H1 (cell line): ENCODE measurements around the gene LRRFIP1. TPM values are rescaled to one million over a fixed set of nuclear protein-coding genes. Genes with fewer than 3 reads are reported as not detected.

Experiments used
- CTCF ChIA-PET: fragments of 300-600 bp; sonication (Branson Sonifier 250); formaldehyde crosslinking; loops from one replicate; lab custom pipeline; 2021; ENCODE audit not compliant: partially characterized antibody; lab: Charles Lee
- POLR2A ChIA-PET: fragments of 300-600 bp; sonication (Branson Sonifier 250); formaldehyde crosslinking; loops from one replicate; lab custom pipeline; 2021; ENCODE audit warnings: inconsistent platforms; ENCODE audit not compliant: partially characterized antibody; lab: Charles Lee
- DNase-seq, 2 experiments: peaks; one replicate each; pipeline versions ENCODE4 v3.0.0 to v3.0.0-alpha.2; 2010 to 2022; ENCODE audit warnings: low spot score in 2 of 2, low read depth in 1 of 2, mixed read lengths in 1 of 2
- FAIRE-seq: peaks from 2 replicates; lab custom pipeline; 2011; peaks lifted over from hg19 to GRCh38; lab: Jason Lieb, UNC
- H2AFZ ChIP-seq: 2 replicates; pipeline ENCODE4 v1.8.1; 2012; ENCODE audit warnings: low read length, inconsistent platforms
- H2AK5ac ChIP-seq: 2 replicates; pipeline ENCODE4 v1.6.1; 2013; ENCODE audit warnings: low read depth, low read length
- H2BK120ac ChIP-seq: replicated peaks from 2 replicates; pipeline ENCODE3; 2013; ENCODE audit warnings: low read depth, low read length, inconsistent platforms
- H2BK12ac ChIP-seq: 2 replicates; pipeline ENCODE4 v1.6.1; 2013; ENCODE audit warnings: low read depth, low read length
- H2BK15ac ChIP-seq: 2 replicates; pipeline ENCODE4 v1.6.1; 2013; ENCODE audit warnings: low read length
- H2BK20ac ChIP-seq: 2 replicates; pipeline ENCODE4 v1.6.1; 2013; ENCODE audit warnings: low read length
- H2BK5ac ChIP-seq: 2 replicates; pipeline ENCODE4 v1.6.1; 2013; ENCODE audit warnings: low read depth, low read length
- H3K14ac ChIP-seq: 2 replicates; pipeline ENCODE4 v1.6.1; 2013; ENCODE audit warnings: inconsistent platforms; ENCODE audit not compliant: insufficient read length
- H3K18ac ChIP-seq: 2 replicates; pipeline ENCODE4 v1.6.1; 2013; ENCODE audit warnings: low read length; ENCODE audit errors: extremely low read depth
- H3K23ac ChIP-seq: 2 replicates; pipeline ENCODE4 v1.6.1; 2013; ENCODE audit warnings: inconsistent platforms; ENCODE audit not compliant: insufficient read length
- H3K23me2 ChIP-seq: 2 replicates; pipeline ENCODE4 v1.6.1; 2013; ENCODE audit warnings: low read depth, low read length
- H3K27ac ChIP-seq: 2 replicates; pipeline ENCODE4 v1.6.1; 2011; ENCODE audit warnings: low read depth, low read length, inconsistent platforms
- H3K27me3 ChIP-seq, 4 experiments: replicated peaks in 1 of 4; 1 replicate in 1 of 4; 2 replicates in 3 of 4; pipeline versions ENCODE4 v1.6.1 to v1.8.1; 2011 to 2013; ENCODE audit warnings: low read length in 3 of 4, mild to moderate bottlenecking in 3 of 4, inconsistent platforms in 2 of 4, mixed read lengths in 2 of 4, moderate library complexity in 1 of 4; ENCODE audit not compliant: control insufficient read depth in 3 of 4, insufficient read depth in 3 of 4; ENCODE audit errors: extremely low read depth in 1 of 4
- H3K36me3 ChIP-seq, 4 experiments: 2 replicates each; pipeline versions ENCODE4 v1.6.1 to v1.8.1; 2011 to 2013; ENCODE audit warnings: mild to moderate bottlenecking in 4 of 4, low read length in 3 of 4, moderate library complexity in 2 of 4, control low read depth in 1 of 4, inconsistent platforms in 1 of 4; ENCODE audit not compliant: insufficient read depth in 4 of 4, control insufficient read depth in 2 of 4
- H3K4ac ChIP-seq: replicated peaks from 2 replicates; pipeline ENCODE3; 2013; ENCODE audit warnings: low read length, low read depth, mixed read lengths, inconsistent platforms; ENCODE audit not compliant: insufficient read length
- H3K4me1 ChIP-seq, 4 experiments: replicated peaks in 1 of 4; 1 replicate in 1 of 4; 2 replicates in 3 of 4; pipeline versions ENCODE4 v1.6.1 to v1.8.1; 2011 to 2013; ENCODE audit warnings: low read length in 3 of 4, inconsistent platforms in 2 of 4, mixed read lengths in 1 of 4; ENCODE audit not compliant: insufficient read depth in 4 of 4, control insufficient read depth in 3 of 4
- H3K4me2 ChIP-seq, 2 experiments: 2 replicates each; pipeline versions ENCODE4 v1.6.1 to v1.8.1; 2011 to 2013; ENCODE audit warnings: low read depth in 2 of 2, low read length in 2 of 2, control low read depth in 1 of 2, inconsistent platforms in 1 of 2, mild to moderate bottlenecking in 1 of 2; ENCODE audit not compliant: insufficient read depth in 1 of 2
- H3K4me3 ChIP-seq, 4 experiments: fragments of 200-600, 300-600 bp in 1 of 4; sonication (generic), shearing (Covaris generic), sonication (Bioruptor Twin) in 1 of 4; 2 replicates each; pipeline versions ENCODE4 v1.5.1 to v1.8.1; 2011 to 2016; ENCODE audit warnings: low read length in 4 of 4, low read depth in 3 of 4, control low read depth in 2 of 4, inconsistent platforms in 2 of 4, mild to moderate bottlenecking in 2 of 4, mixed read lengths in 1 of 4, moderate library complexity in 1 of 4; ENCODE audit not compliant: insufficient read depth in 2 of 4; ENCODE audit errors: extremely low read depth in 1 of 4
- H3K56ac ChIP-seq: replicated peaks from 2 replicates; pipeline ENCODE3; 2013; ENCODE audit warnings: low read depth, mild to moderate bottlenecking, mixed read lengths, low read length, inconsistent platforms; ENCODE audit not compliant: insufficient read length
- H3K79me1 ChIP-seq: 2 replicates; pipeline ENCODE4 v1.6.1; 2013; ENCODE audit warnings: low read depth, low read length, control low read depth
- H3K79me2 ChIP-seq, 2 experiments: 2 replicates each; pipeline versions ENCODE4 v1.6.1 to v1.8.1; 2012 to 2013; ENCODE audit warnings: low read length in 2 of 2, mild to moderate bottlenecking in 2 of 2, inconsistent platforms in 1 of 2; ENCODE audit not compliant: insufficient read depth in 2 of 2, control insufficient read depth in 1 of 2
- H3K9ac ChIP-seq, 4 experiments: replicated peaks in 1 of 4; 1 replicate in 1 of 4; 2 replicates in 3 of 4; pipeline versions ENCODE4 v1.6.1 to v1.8.1; 2011 to 2013; ENCODE audit warnings: low read depth in 3 of 4, low read length in 3 of 4, control low read depth in 2 of 4, mild to moderate bottlenecking in 2 of 4, moderate library complexity in 2 of 4, inconsistent platforms in 1 of 4; ENCODE audit errors: extremely low read depth in 1 of 4
- H3K9me3 ChIP-seq, 2 experiments: 2 replicates each; pipeline versions ENCODE4 v1.6.1 to v1.8.1; 2012 to 2013; ENCODE audit warnings: mild to moderate bottlenecking in 2 of 2, moderate library complexity in 2 of 2, control low read depth in 1 of 2, inconsistent platforms in 1 of 2, low read depth in 1 of 2, low read length in 1 of 2, mixed read lengths in 1 of 2; ENCODE audit not compliant: insufficient read depth in 2 of 2
- H4K20me1 ChIP-seq, 2 experiments: replicated peaks in 1 of 2; 2 replicates each; pipeline versions ENCODE3 to v1.8.1; 2011 to 2013; ENCODE audit warnings: inconsistent platforms in 2 of 2, low read length in 2 of 2, mild to moderate bottlenecking in 1 of 2; ENCODE audit not compliant: insufficient read depth in 2 of 2, control insufficient read depth in 1 of 2
- H4K5ac ChIP-seq: 2 replicates; pipeline ENCODE4 v1.6.1; 2013; ENCODE audit warnings: low read length, low read depth, mixed read lengths, inconsistent platforms; ENCODE audit not compliant: insufficient read length
- H4K8ac ChIP-seq: 2 replicates; pipeline ENCODE4 v1.8.0; 2013; ENCODE audit warnings: mild to moderate bottlenecking, moderate library complexity, low read length, inconsistent platforms; ENCODE audit not compliant: insufficient read depth; ENCODE audit errors: extremely low read depth
- H4K91ac ChIP-seq: replicated peaks from 2 replicates; pipeline ENCODE3; 2013; ENCODE audit warnings: low read length, mixed read lengths, inconsistent platforms; ENCODE audit not compliant: insufficient read length
- CTCF ChIP-seq, 3 experiments: IDR thresholded peaks; 1 replicate in 2 of 3; 2 replicates in 1 of 3; pipeline versions ENCODE4 v1.5.1 to v1.6.1; 2011; ENCODE audit warnings: low read length in 3 of 3, mild to moderate bottlenecking in 3 of 3, inconsistent platforms in 2 of 3, low read depth in 1 of 3, moderate library complexity in 1 of 3; ENCODE audit not compliant: insufficient read depth in 1 of 3; ENCODE audit errors: control extremely low read depth in 1 of 3
- WGBS, 2 experiments: shearing (Covaris generic) in 1 of 2; methylation state at CpG; one replicate each; pipeline versions ENCODE4 v1.1.6 to v1.1.7; 2013 to 2015; ENCODE audit warnings: low lambda C conversion rate in 2 of 2, mixed read lengths in 2 of 2, inconsistent platforms in 1 of 2, low coverage in 1 of 2, missing lambda C conversion rate in 1 of 2; ENCODE audit not compliant: insufficient replicate concordance in 2 of 2, insufficient coverage in 1 of 2, insufficient read length in 1 of 2; ENCODE audit errors: extremely low coverage in 1 of 2, missing lambda C conversion rate in 1 of 2; 5-methylcytosine and 5-hydroxymethylcytosine counted together
- polyA plus RNA-seq, 7 experiments: library from polyadenylated mRNA; depleted of rRNA in 3 of 7; stranded (reverse) in 5 of 7; unstranded in 2 of 7; fragments of >200 nt in 5 of 7; fragments of 200-250 nt in 2 of 7; gene quantifications; 1 replicate in 5 of 7; 2 replicates in 1 of 7; 4 replicates in 1 of 7; pipeline versions ENCODE4 v1.2.1 to v1.2.3, GENCODE V29; 2011 to 2013; ENCODE audit warnings: missing spikeins in 2 of 7, mixed read lengths in 2 of 7
- total RNA-seq: library from RNA; stranded (reverse); fragmentation: NEBNext Ultra II Directional; extraction: Animal tissue kit (Norgen Biotek cat#: 25700); gene quantifications from 2 replicates; pipeline ENCODE4 v1.2.1, GENCODE V29; 2021
- TF ChIP-seq, protein P1 (sequence below): IDR thresholded peaks from 2 replicates; pipeline ENCODE4 v1.6.1; 2012; ENCODE audit warnings: inconsistent platforms

Gene LRRFIP1
- total and polyA plus RNA-seq, 2 of the 8 experiments (the other 6 are each of a cell fraction or from before 2014, with no cell fraction given) = 12.1 to 75.8 TPM

DNA sequence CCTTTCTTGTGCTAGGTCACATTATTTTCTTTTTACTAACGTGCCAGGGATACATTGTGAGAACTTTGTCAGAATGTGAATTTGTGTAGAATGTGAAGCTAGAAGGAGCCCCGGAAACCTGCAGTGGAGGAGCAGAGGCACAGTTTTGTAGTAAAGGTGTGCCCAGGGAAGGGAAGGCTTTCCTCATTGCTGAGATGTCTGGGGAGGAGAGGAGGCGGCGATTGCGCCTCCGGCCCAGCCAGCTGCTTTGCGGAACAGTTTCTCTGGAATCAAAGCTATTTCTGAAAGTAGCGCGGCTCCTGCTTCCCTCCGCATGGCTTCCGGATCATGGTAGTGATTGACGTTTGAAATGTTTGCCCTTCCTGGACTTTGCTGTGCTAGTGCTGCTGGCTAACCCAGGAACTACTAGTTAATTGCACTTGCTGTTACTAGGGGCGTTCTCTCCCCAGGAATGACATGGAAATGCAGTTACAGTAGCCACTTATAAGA is 88.1 kb downstream of the LRRFIP1 start:
- Histone ChIP-seq H3K27me3 (no peaks in the 10 kb centered on the region), H3K4ac (no peak overlapping the region), H3K23ac (no peak overlapping the region), H3K36me3 (0 out of 8 replicates have a peak, but pooled peaks cover 0 to 3% (median 0%) of the 10 kb centered on the region in 4 experiments), H3K4me2 (peak overlapping the region; percentile 9 to 20; a peak in 1 of 4 replicates), H3K27ac (no peak overlapping the region), H3K4me3 (no peak overlapping the region), H3K14ac (no peak overlapping the region), H2AK5ac (peak overlapping the region; percentile 58; the same call in 1 of the 2 replicates), H3K9ac (no peak overlapping the region), H3K23me2 (no peaks in the 10 kb centered on the region), H4K8ac (no peak overlapping the region), H2BK15ac (no peak overlapping the region), H3K9me3 (no peaks in the 10 kb centered on the region), H2BK12ac (no peak overlapping the region), H4K20me1 (peaks cover 2 to 13% of the 10 kb centered on the region in 2 experiments), H3K79me1 (peaks cover 4% of the 10 kb centered on the region; the same call in 1 of the 2 replicates), H3K56ac (no peak overlapping the region), H2BK5ac (no peak overlapping the region), H2BK120ac (no peak overlapping the region), H2BK20ac (no peak overlapping the region), H3K79me2 (peaks cover 0 to 33% of the 10 kb centered on the region in 2 experiments; a peak in 2 of 4 replicates), H3K4me1 (peaks cover 0 to 25% (median 11%) of the 10 kb centered on the region in 4 experiments; a peak in 6 of 7 replicates), H3K18ac (no peak overlapping the region), H4K91ac (no peak overlapping the region), H4K5ac (no peak overlapping the region), H2AFZ (no peak overlapping the region)
- POLR2A ChIA-PET = interaction anchor here (1.1 kb wide), 1 partner anchor 64 kb away, joined by 3 read pairs; no protein-coding TSS in a partner anchor
- CTCF ChIA-PET = interaction anchor here (1.0 to 1.4 kb wide), 4 partner anchors 12 to 27 kb away, joined by 3 to 4 read pairs (median 4); no protein-coding TSS in a partner anchor
- TF ChIP-seq, protein P1, sequence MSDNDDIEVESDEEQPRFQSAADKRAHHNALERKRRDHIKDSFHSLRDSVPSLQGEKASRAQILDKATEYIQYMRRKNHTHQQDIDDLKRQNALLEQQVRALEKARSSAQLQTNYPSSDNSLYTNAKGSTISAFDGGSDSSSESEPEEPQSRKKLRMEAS = no peak
- 0 out of 4 replicates have a peak, but pooled peaks of 1 of the 3 experiments have one; percentile 10 for TF ChIP-seq CTCF (IDR thresholded peaks at IDR 0.05; ENCODE audit: control extremely low read depth in 1 of 3, insufficient read depth in 1 of 3, low read depth in 1 of 3, low read length in 3 of 3)
- 77% methylated on average over 13 of the region's 13 CpGs; no CpG with 5 or more reads in 1 of the 2 experiments for WGBS, 2 experiments
- no peak for DNase-seq
- FAIRE-seq = no peak
